Tibial nerve (tissue), 4 donors: Measurements from ENCODE around the gene KCNJ9. TPM values are rescaled to one million over a fixed set of nuclear protein-coding genes. Genes with fewer than 3 reads are reported as not detected.
A peak's percentile ranks its signal among the peaks of the same experiment; 100 is the strongest.

Experiments used
- DNase-seq, 2 donors: peaks; one replicate each; pipeline ENCODE4 v3.0.0-alpha.2; 2019; ENCODE audit warnings: low spot score in 2 of 2
- H3K27ac ChIP-seq, 4 donors: fragments of 200-600 bp; sonication (generic) in 3 of 4; one replicate each; pipeline ENCODE4 v1.5.1; 2017 to 2019; ENCODE audit warnings: mild to moderate bottlenecking in 1 of 4
- H3K27me3 ChIP-seq, 2 donors: fragments of 200-600 bp; sonication (generic) in 1 of 2; one replicate each; pipeline versions ENCODE4 v1.5.1 to v1.6.0; 2017 to 2019
- H3K36me3 ChIP-seq, 3 donors: fragments of 200-600 bp; sonication (generic); one replicate each; pipeline ENCODE4 v1.5.1; 2018 to 2019
- H3K4me1 ChIP-seq, 4 donors: fragments of 200-600 bp; sonication (generic) in 3 of 4; one replicate each; pipeline ENCODE4 v1.5.1; 2017 to 2019
- H3K4me3 ChIP-seq, 4 donors: fragments of 200-600 bp; sonication (generic) in 3 of 4; one replicate each; pipeline ENCODE4 v1.5.1; 2017 to 2019; ENCODE audit warnings: mild to moderate bottlenecking in 1 of 4, moderate library complexity in 1 of 4
- H3K9me3 ChIP-seq, 4 donors: fragments of 200-600 bp; sonication (generic) in 3 of 4; one replicate each; pipeline ENCODE4 v1.5.1; 2017 to 2019
- EP300 ChIP-seq, 2 donors: sonication (generic); formaldehyde crosslinking; IDR thresholded peaks; one replicate each; pipeline ENCODE4 v1.6.1; 2017; ENCODE audit warnings: antibody characterized with exemption in 2 of 2, mild to moderate bottlenecking in 1 of 2
- POLR2A ChIP-seq, 2 donors: fragments of 450-650 bp; IDR thresholded peaks; one replicate each; pipeline ENCODE4 v1.6.1; 2017; ENCODE audit warnings: antibody characterized with exemption in 2 of 2, mild to moderate bottlenecking in 2 of 2, moderate library complexity in 2 of 2
- WGBS, 2 donors: methylation state at CpG; one replicate each; pipeline ENCODE4 v1.1.5; 2018; 5-methylcytosine and 5-hydroxymethylcytosine counted together
- total RNA-seq, 4 donors: library from RNA; depleted of rRNA; stranded (reverse); fragments of >200 nt; gene quantifications; one replicate each; pipeline ENCODE4 v1.1.0, GENCODE V29; 2016
- TF ChIP-seq, protein P1 (sequence below), 5 experiments: fragments of 200-600 bp in 3 of 5; fragments of 450-650 bp in 2 of 5; sonication (generic) in 3 of 5; IDR thresholded peaks; one replicate each; pipeline ENCODE4 v1.5.1; 2016 to 2019; ENCODE audit warnings: antibody characterized with exemption in 5 of 5, mild to moderate bottlenecking in 3 of 5, moderate library complexity in 2 of 5

The KCNJ9 gene
- total RNA-seq, 4 donors from 2014 or later = 0.60 TPM; not detected in 3

GRCh38 chr1:160066829-160067745 lies 14.3 kb upstream of the KCNJ9 start:
- Histone ChIP-seq H3K27me3 (peaks cover 0 to 17% of the 10 kb centered on the region in 2 donors), H3K4me3 (no peak overlapping the region), H3K36me3 (no peaks in the 10 kb centered on the region), H3K4me1 (peaks cover 0 to 74% (median 16%) of the 10 kb centered on the region in 4 donors), H3K9me3 (no peaks in the 10 kb centered on the region), H3K27ac (peak overlapping the region; percentile 25 to 85 (median 58))
- TF ChIP-seq POLR2A (IDR thresholded peaks at IDR 0.05) (no peak), EP300 (IDR thresholded peaks at IDR 0.05) (no peak)
- TF ChIP-seq, protein P1, sequence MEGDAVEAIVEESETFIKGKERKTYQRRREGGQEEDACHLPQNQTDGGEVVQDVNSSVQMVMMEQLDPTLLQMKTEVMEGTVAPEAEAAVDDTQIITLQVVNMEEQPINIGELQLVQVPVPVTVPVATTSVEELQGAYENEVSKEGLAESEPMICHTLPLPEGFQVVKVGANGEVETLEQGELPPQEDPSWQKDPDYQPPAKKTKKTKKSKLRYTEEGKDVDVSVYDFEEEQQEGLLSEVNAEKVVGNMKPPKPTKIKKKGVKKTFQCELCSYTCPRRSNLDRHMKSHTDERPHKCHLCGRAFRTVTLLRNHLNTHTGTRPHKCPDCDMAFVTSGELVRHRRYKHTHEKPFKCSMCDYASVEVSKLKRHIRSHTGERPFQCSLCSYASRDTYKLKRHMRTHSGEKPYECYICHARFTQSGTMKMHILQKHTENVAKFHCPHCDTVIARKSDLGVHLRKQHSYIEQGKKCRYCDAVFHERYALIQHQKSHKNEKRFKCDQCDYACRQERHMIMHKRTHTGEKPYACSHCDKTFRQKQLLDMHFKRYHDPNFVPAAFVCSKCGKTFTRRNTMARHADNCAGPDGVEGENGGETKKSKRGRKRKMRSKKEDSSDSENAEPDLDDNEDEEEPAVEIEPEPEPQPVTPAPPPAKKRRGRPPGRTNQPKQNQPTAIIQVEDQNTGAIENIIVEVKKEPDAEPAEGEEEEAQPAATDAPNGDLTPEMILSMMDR (IDR thresholded peaks at IDR 0.05) = no peak
- DNase-seq = no peak
- WGBS, 2 donors = 42 to 44% methylated on average over 6 of the region's 6 CpGs

DNA sequence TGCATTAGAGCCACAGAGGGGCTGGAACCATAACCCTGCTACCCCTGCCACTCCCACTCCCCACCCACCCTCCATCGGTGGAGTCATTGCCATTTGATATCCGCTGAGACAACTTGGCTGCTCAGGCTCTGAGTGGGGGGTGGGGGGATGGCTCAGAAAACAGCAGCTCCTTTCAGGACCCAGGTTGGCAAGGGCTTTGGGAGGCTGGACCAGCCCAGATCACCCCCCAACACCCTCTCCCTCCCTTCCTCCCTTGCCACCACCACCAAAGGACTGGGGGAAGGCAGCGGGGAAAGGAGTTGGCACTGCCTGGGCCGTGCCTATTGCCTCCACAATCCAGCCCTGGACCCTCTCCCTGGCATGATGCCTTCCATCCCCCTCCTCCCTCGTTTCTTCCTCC lies 13.1 kb upstream of the KCNJ9 start:
- 38 to 58% methylated on average over 3 to 5 of the region's 5 CpGs for WGBS, 2 donors
- no peaks in the 10 kb centered on the region for H3K36me3 ChIP-seq
- H3K27me3 ChIP-seq = peaks cover 0 to 17% of the 10 kb centered on the region in 2 donors
- no peak overlapping the region for H3K4me3 ChIP-seq
- H3K4me1 ChIP-seq = peaks cover 0 to 67% (median 14%) of the 10 kb centered on the region in 4 donors
- H3K27ac ChIP-seq = peak overlapping the region; percentile 25 to 85 (median 58)
- H3K9me3 ChIP-seq = no peaks in the 10 kb centered on the region
- TF ChIP-seq EP300 (IDR thresholded peaks at IDR 0.05) (no peak), POLR2A (IDR thresholded peaks at IDR 0.05) (no peak)
- TF ChIP-seq, protein P1 (IDR thresholded peaks at IDR 0.05) = no peak
- DNase-seq = no peak

GRCh38 chr1:160069460-160070231 lies 11.7 kb upstream of the KCNJ9 start, which contains the start of gene KCNJ10:
Gene KCNJ10, minus strand, starts transcription at chr1:160070160. Its CDS starts 27,628 bp downstream, at chr1:160042532.
- H3K27me3 ChIP-seq = peaks cover 0 to 17% of the 10 kb centered on the region in 2 donors
- no peaks in the 10 kb centered on the region for H3K9me3 ChIP-seq
- peak within 1 kb of the TSS; percentile 11 to 85 (median 62) for H3K27ac ChIP-seq
- H3K36me3 ChIP-seq = no peaks in the 10 kb centered on the region
- TF ChIP-seq POLR2A (IDR thresholded peaks at IDR 0.05) (no peak), EP300 (IDR thresholded peaks at IDR 0.05) (no peak)
- TF ChIP-seq, protein P1 (IDR thresholded peaks at IDR 0.05) = no peak
- H3K4me3 ChIP-seq = peak within 1 kb of the TSS; percentile 35 to 56 (median 42)
- H3K4me1 ChIP-seq = peaks cover 0 to 52% (median 12%) of the 10 kb centered on the region in 4 donors
- WGBS, 2 donors = 8 to 12% methylated on average over 19 to 28 of the region's 32 CpGs
- no peak for DNase-seq

GRCh38 chr1:160070243-160071163 lies 10.8 kb upstream of the KCNJ9 start:
- H3K9me3 ChIP-seq = no peaks in the 10 kb centered on the region
- H3K27me3 ChIP-seq = peaks cover 0 to 17% of the 10 kb centered on the region in 2 donors
- peak; percentile 49 to 64 for DNase-seq
- no peaks in the 10 kb centered on the region for H3K36me3 ChIP-seq
- peak overlapping the region; percentile 35 to 56 (median 42) for H3K4me3 ChIP-seq
- H3K27ac ChIP-seq = peak overlapping the region; percentile 11 to 85 (median 62)
- TF ChIP-seq EP300 (IDR thresholded peaks at IDR 0.05) (no peak), POLR2A (IDR thresholded peaks at IDR 0.05) (peak in 1 of 2 donors; percentile 40)
- TF ChIP-seq, protein P1 (IDR thresholded peaks at IDR 0.05) = peak in 2 of 5 experiments; percentile 8 to 17
- WGBS, 2 donors = 2% methylated on average over 44 to 45 of the region's 46 CpGs
- H3K4me1 ChIP-seq = peaks cover 0 to 46% (median 12%) of the 10 kb centered on the region in 4 donors
